ENCODE results near the gene TBC1D9. TPM values are rescaled to one million over a fixed set of nuclear protein-coding genes. Genes with fewer than 3 reads are reported as not detected.
A peak's percentile ranks its signal among the peaks of the same experiment; 100 is the strongest.

Gene TBC1D9
- total and polyA plus RNA-seq, 2 of the 13 experiments (the other 11 are each of a cell fraction or from before 2014, with no cell fraction given), result 11.9 to 12.2 TPM

DNA sequence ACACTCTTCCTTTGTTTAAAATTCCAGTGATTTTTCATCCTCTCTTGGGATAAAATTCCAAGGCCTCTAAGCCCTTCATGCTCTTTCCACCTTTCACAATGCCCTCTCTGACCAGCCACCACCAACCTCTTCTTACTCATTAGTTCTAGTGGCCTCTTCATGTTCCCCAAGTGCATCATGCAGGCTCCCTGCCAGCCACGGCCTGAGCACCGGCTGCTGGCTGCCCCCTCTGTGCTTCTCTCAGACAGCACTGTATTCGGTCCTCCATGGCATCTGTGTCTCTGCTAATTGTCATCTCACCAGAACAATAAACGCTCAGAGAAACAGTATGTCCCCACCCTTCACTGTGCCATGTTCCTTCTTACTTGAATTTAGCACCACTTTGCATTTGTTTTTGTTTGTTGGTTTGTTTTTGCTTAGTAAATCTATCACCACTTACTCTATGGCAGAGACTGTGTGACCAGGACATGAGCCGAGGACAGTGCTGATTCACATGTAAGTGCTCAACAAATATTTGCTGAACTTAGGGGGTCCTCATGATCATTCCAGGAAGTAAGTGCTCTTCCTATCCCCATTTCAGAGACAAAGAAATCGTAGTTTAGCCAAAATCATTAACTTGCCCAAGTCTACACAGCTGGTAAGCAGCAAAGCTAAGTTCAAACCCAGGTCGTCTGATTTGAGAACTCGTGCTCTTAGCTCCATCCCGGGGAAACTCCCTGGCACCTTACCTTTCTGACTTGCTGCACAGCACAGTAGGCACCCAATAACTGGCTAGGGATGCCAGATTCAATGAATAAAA is 110.4 kb downstream of the TBC1D9 start (continued):
- TF ChIP-seq, protein P1, sequence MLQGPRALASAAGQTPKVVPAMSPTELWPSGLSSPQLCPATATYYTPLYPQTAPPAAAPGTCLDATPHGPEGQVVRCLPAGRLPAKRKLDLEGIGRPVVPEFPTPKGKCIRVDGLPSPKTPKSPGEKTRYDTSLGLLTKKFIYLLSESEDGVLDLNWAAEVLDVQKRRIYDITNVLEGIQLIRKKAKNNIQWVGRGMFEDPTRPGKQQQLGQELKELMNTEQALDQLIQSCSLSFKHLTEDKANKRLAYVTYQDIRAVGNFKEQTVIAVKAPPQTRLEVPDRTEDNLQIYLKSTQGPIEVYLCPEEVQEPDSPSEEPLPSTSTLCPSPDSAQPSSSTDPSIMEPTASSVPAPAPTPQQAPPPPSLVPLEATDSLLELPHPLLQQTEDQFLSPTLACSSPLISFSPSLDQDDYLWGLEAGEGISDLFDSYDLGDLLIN (CRISPR knock-in tag; IDR thresholded peaks at IDR 0.05; ENCODE audit: borderline replicate concordance), result no peak
- TF ChIP-seq, protein P2, sequence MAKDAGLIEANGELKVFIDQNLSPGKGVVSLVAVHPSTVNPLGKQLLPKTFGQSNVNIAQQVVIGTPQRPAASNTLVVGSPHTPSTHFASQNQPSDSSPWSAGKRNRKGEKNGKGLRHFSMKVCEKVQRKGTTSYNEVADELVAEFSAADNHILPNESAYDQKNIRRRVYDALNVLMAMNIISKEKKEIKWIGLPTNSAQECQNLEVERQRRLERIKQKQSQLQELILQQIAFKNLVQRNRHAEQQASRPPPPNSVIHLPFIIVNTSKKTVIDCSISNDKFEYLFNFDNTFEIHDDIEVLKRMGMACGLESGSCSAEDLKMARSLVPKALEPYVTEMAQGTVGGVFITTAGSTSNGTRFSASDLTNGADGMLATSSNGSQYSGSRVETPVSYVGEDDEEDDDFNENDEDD (CRISPR knock-in tag; IDR thresholded peaks at IDR 0.05; ENCODE audit: borderline replicate concordance), result peak; percentile 22; the same call in 1 of the 2 replicates
- peak; percentile 87 for TF ChIP-seq RARA (CRISPR knock-in tag; IDR thresholded peaks at IDR 0.05)
- TF ChIP-seq FOXK2 (IDR thresholded peaks at IDR 0.05), result no peak
- TF ChIP-seq ZNF678 (CRISPR knock-in tag; IDR thresholded peaks at IDR 0.05), result no peak

DNA sequence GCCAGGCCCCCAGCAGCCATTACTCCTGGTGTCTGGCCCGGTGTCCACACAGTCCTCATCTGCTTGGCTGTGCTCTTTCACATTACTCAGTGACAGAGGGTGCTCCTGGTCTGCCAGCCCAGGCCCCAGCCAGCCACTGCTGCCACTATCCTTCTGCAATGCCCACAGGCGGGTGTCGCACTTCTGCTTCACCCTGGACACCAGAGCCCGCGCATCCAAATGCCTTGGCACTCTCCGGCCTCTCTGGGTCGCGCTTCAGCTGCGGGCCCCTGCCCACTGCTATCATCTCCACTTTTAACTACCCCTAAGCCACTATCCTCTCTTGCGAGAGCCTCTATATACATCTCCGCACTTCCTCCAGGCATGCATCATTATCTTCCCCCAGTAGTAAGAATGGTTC is 111.0 kb downstream of the TBC1D9 start:
- ATAC-seq, result peak; percentile 1; the same call in 1 of the 3 replicates
- Histone ChIP-seq H3K36me3 (replicated peaks in 1 of 2; ENCODE audit: control insufficient read depth in 1 of 2, insufficient read depth in 2 of 2, low read length in 2 of 2) (peaks cover 5 to 12% of the 10 kb centered on the region in 2 experiments; a peak in 4 of 5 replicates), H4K20me1 (ENCODE audit: insufficient read depth, low read length) (no peaks in the 10 kb centered on the region), H3K9me3 (ENCODE audit: low read length) (no peaks in the 10 kb centered on the region), H2AFZ (ENCODE audit: low read length) (no peak overlapping the region), H3K27me3 (ENCODE audit: control insufficient read depth in 1 of 2, insufficient read depth in 2 of 2, low read length in 2 of 2) (no peaks in the 10 kb centered on the region), H3K27ac (ENCODE audit: extremely low read length, insufficient read depth, low read length) (peak overlapping the region; percentile 49), H3K4me3 (replicated peaks in 1 of 3; ENCODE audit: insufficient read depth in 1 of 3, low read depth in 2 of 3, low read length in 3 of 3) (no peak overlapping the region), H3K4me1 (ENCODE audit: insufficient read depth, low read length) (peaks cover 63% of the 10 kb centered on the region), H3K4me2 (ENCODE audit: low read depth, low read length) (no peak overlapping the region), H3K9ac (ENCODE audit: insufficient read depth, low read depth, low read length) (no peak overlapping the region), H3K79me2 (ENCODE audit: insufficient read depth, low read length) (no peaks in the 10 kb centered on the region)
- ChIA-PET CTCF (ENCODE audit: low intra/inter-chr PET ratio, low total read pairs) (no interaction called here), POLR2A (interaction anchor here (1.1 kb wide), 1 partner anchor 16 kb away, joined by 3 read pairs; no protein-coding TSS in a partner anchor)
- no peak for FAIRE-seq
- in situ Hi-C loops (cut with HindIII; ENCODE audit: extremely low pct_ligation_motif_present, low pct_unique_long_range_greater_than_20kb), result loop anchor here (10.0 kb wide), 1 partner anchor 110 kb away; the partner anchor contains the start of gene TBC1D9
- intact Hi-C loops (cut with micrococcal nuclease; ENCODE audit: unreplicated experiment), result no loop called here
- 97% methylated on average over 10 of the region's 11 CpGs for WGBS (ENCODE audit: low lambda C conversion rate)
- peak; percentile 24 for TF ChIP-seq AGO2 (optimal IDR thresholded peaks at IDR 0.05; ENCODE audit: low read depth, low read length)
- TF ChIP-seq, protein P3, sequence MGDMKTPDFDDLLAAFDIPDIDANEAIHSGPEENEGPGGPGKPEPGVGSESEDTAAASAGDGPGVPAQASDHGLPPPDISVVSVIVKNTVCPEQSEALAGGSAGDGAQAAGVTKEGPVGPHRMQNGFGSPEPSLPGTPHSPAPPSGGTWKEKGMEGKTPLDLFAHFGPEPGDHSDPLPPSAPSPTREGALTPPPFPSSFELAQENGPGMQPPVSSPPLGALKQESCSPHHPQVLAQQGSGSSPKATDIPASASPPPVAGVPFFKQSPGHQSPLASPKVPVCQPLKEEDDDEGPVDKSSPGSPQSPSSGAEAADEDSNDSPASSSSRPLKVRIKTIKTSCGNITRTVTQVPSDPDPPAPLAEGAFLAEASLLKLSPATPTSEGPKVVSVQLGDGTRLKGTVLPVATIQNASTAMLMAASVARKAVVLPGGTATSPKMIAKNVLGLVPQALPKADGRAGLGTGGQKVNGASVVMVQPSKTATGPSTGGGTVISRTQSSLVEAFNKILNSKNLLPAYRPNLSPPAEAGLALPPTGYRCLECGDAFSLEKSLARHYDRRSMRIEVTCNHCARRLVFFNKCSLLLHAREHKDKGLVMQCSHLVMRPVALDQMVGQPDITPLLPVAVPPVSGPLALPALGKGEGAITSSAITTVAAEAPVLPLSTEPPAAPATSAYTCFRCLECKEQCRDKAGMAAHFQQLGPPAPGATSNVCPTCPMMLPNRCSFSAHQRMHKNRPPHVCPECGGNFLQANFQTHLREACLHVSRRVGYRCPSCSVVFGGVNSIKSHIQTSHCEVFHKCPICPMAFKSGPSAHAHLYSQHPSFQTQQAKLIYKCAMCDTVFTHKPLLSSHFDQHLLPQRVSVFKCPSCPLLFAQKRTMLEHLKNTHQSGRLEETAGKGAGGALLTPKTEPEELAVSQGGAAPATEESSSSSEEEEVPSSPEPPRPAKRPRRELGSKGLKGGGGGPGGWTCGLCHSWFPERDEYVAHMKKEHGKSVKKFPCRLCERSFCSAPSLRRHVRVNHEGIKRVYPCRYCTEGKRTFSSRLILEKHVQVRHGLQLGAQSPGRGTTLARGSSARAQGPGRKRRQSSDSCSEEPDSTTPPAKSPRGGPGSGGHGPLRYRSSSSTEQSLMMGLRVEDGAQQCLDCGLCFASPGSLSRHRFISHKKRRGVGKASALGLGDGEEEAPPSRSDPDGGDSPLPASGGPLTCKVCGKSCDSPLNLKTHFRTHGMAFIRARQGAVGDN (CRISPR knock-in tag; IDR thresholded peaks at IDR 0.05), result peak; percentile 56; the same call in 1 of the 2 replicates
- peak; percentile 39 for TF ChIP-seq RBM22 (optimal IDR thresholded peaks at IDR 0.05; ENCODE audit: low read length)
- 0 out of 2 replicates have a peak, but pooled peaks have one; percentile 20 for TF ChIP-seq HNRNPL (IDR thresholded peaks at IDR 0.05; ENCODE audit: low read depth, low read length)
- TF ChIP-seq ZNF709 (CRISPR knock-in tag; IDR thresholded peaks at IDR 0.05), result no peak
- no peak for TF ChIP-seq ZSCAN31 (CRISPR knock-in tag; IDR thresholded peaks at IDR 0.05; ENCODE audit: low read depth)
- no peak for TF ChIP-seq GPN1 (CRISPR knock-in tag; IDR thresholded peaks at IDR 0.05; ENCODE audit: borderline replicate concordance)
- no TSS peak for BruUV-seq (replicated peaks)
- no peak for DNase-seq (ENCODE audit: low spot score)

Data from HepG2 (cell line).